ENCODE results near the gene C1orf105.

GRCh38 chr1:172446547-172446946 is 26.1 kb downstream of the C1orf105 start:
- TF ChIP-seq, protein P1, sequence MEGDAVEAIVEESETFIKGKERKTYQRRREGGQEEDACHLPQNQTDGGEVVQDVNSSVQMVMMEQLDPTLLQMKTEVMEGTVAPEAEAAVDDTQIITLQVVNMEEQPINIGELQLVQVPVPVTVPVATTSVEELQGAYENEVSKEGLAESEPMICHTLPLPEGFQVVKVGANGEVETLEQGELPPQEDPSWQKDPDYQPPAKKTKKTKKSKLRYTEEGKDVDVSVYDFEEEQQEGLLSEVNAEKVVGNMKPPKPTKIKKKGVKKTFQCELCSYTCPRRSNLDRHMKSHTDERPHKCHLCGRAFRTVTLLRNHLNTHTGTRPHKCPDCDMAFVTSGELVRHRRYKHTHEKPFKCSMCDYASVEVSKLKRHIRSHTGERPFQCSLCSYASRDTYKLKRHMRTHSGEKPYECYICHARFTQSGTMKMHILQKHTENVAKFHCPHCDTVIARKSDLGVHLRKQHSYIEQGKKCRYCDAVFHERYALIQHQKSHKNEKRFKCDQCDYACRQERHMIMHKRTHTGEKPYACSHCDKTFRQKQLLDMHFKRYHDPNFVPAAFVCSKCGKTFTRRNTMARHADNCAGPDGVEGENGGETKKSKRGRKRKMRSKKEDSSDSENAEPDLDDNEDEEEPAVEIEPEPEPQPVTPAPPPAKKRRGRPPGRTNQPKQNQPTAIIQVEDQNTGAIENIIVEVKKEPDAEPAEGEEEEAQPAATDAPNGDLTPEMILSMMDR (tag by site-specific recombination; IDR thresholded peaks at IDR 0.05), result no peak
- TF ChIP-seq ZNF768 (tag by site-specific recombination; IDR thresholded peaks at IDR 0.05) (no peak), KLF16 (tag by site-specific recombination; IDR thresholded peaks at IDR 0.05) (no peak), ZNF639 (tag by site-specific recombination; IDR thresholded peaks at IDR 0.05) (no peak)
- TF ChIP-seq, protein P2, sequence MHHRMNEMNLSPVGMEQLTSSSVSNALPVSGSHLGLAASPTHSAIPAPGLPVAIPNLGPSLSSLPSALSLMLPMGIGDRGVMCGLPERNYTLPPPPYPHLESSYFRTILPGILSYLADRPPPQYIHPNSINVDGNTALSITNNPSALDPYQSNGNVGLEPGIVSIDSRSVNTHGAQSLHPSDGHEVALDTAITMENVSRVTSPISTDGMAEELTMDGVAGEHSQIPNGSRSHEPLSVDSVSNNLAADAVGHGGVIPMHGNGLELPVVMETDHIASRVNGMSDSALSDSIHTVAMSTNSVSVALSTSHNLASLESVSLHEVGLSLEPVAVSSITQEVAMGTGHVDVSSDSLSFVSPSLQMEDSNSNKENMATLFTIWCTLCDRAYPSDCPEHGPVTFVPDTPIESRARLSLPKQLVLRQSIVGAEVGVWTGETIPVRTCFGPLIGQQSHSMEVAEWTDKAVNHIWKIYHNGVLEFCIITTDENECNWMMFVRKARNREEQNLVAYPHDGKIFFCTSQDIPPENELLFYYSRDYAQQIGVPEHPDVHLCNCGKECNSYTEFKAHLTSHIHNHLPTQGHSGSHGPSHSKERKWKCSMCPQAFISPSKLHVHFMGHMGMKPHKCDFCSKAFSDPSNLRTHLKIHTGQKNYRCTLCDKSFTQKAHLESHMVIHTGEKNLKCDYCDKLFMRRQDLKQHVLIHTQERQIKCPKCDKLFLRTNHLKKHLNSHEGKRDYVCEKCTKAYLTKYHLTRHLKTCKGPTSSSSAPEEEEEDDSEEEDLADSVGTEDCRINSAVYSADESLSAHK (tag by site-specific recombination; IDR thresholded peaks at IDR 0.05), result no peak

Data from HEK293 (cell line).